ENCODE results near the gene CLNS1A. TPM values are rescaled to one million over a fixed set of nuclear protein-coding genes. Genes with fewer than 3 reads are reported as not detected.

The CLNS1A gene
- total RNA-seq, 1 donor from 2014 or later: 221 TPM

- Histone ChIP-seq H3K36me3 (ENCODE audit: control insufficient read depth, insufficient read depth, low read length) (no peaks in the 10 kb centered on the region), H3K27me3 (ENCODE audit: control insufficient read depth, insufficient read depth, low read length) (no peaks in the 10 kb centered on the region), H3K4me3 (ENCODE audit: low read depth, low read length) (no peak overlapping the region)
- DNase-seq (ENCODE audit: low read depth) (no peak), FAIRE-seq (no peak)
- TF ChIP-seq CTCF (IDR thresholded peaks at IDR 0.05; ENCODE audit: insufficient read depth, low read length, severe bottlenecking): no peak
Measured at GRCh38 chr11:77656362-77656761, 18.8 kb upstream of the CLNS1A start.

- no peak overlapping the region for H3K4me3 ChIP-seq (ENCODE audit: low read depth, low read length)
- peak; percentile 13 for DNase-seq (ENCODE audit: low read depth)
- no peaks in the 10 kb centered on the region for H3K27me3 ChIP-seq (ENCODE audit: control insufficient read depth, insufficient read depth, low read length)
- no peak for FAIRE-seq
- H3K36me3 ChIP-seq (ENCODE audit: control insufficient read depth, insufficient read depth, low read length): no peaks in the 10 kb centered on the region
- no peak for TF ChIP-seq CTCF (IDR thresholded peaks at IDR 0.05; ENCODE audit: insufficient read depth, low read length, severe bottlenecking)
Measured at GRCh38 chr11:77654770-77655434, 17.3 kb upstream of the CLNS1A start.

GRCh38 chr11:77650123-77650522 is 12.5 kb upstream of the CLNS1A start:
- no peaks in the 10 kb centered on the region for H3K36me3 ChIP-seq (ENCODE audit: control insufficient read depth, insufficient read depth, low read length)
- no peaks in the 10 kb centered on the region for H3K27me3 ChIP-seq (ENCODE audit: control insufficient read depth, insufficient read depth, low read length)
- no peak for TF ChIP-seq CTCF (IDR thresholded peaks at IDR 0.05; ENCODE audit: insufficient read depth, low read length, severe bottlenecking)
- DNase-seq (ENCODE audit: low read depth) (no peak), FAIRE-seq (no peak)
- no peak overlapping the region for H3K4me3 ChIP-seq (ENCODE audit: low read depth, low read length)

- TF ChIP-seq CTCF (IDR thresholded peaks at IDR 0.05; ENCODE audit: insufficient read depth, low read length, severe bottlenecking): no peak
- no peak for FAIRE-seq
- no peaks in the 10 kb centered on the region for H3K36me3 ChIP-seq (ENCODE audit: control insufficient read depth, insufficient read depth, low read length)
Measured at GRCh38 chr11:77647654-77648305, 10.2 kb upstream of the CLNS1A start.

GRCh38 chr11:77644887-77645286 is 7.3 kb upstream of the CLNS1A start:
- Histone ChIP-seq H3K27me3 (ENCODE audit: control insufficient read depth, insufficient read depth, low read length) (no peaks in the 10 kb centered on the region), H3K36me3 (ENCODE audit: control insufficient read depth, insufficient read depth, low read length) (no peaks in the 10 kb centered on the region), H3K4me3 (ENCODE audit: low read depth, low read length) (no peak overlapping the region)
- no peak for TF ChIP-seq CTCF (IDR thresholded peaks at IDR 0.05; ENCODE audit: insufficient read depth, low read length, severe bottlenecking)
- FAIRE-seq (no peak), DNase-seq (ENCODE audit: low read depth) (no peak)

More at GRCh38 chr11:77647654-77648305, 10.2 kb upstream of the CLNS1A start:
- Histone ChIP-seq H3K27me3 (ENCODE audit: control insufficient read depth, insufficient read depth, low read length) (no peaks in the 10 kb centered on the region), H3K4me3 (ENCODE audit: low read depth, low read length) (no peak overlapping the region)
- DNase-seq (ENCODE audit: low read depth): no peak
